Pancreas (tissue), 10 donors: ENCODE measurements around the gene CARD14. TPM values are rescaled to one million over a fixed set of nuclear protein-coding genes. Genes with fewer than 3 reads are reported as not detected.

Experiments used
- ATAC-seq, 4 donors: fragments of 200-7000 bp; cut with Tn5 transposase; one replicate each; pipeline versions ENCODE4 v1.8.0 to v1.9.1; 2020; ENCODE audit warnings: mild to moderate bottlenecking in 4 of 4, moderate library complexity in 4 of 4
- DNase-seq, 6 donors: peaks; one replicate each; pipeline ENCODE4 v3.0.0-alpha.2; 2020
- FAIRE-seq: peaks from 2 replicates; lab custom pipeline; 2012; peaks lifted over from hg19 to GRCh38; lab: Jason Lieb, UNC
- H3K27ac ChIP-seq, 4 donors: fragments of 200-600 bp; sonication (generic); 1 replicate in 3 of 4; 2 replicates in 1 of 4; pipeline versions ENCODE4 v1.5.0 to v1.8.0; 2020
- H3K27me3 ChIP-seq, 4 donors: fragments of 200-600 bp; one replicate each; pipeline ENCODE4 v1.8.0; 2021
- H3K36me3 ChIP-seq, 3 donors: fragments of 200-600 bp; sonication (generic) in 1 of 3; one replicate each; pipeline versions ENCODE4 v1.5.0 to v1.8.0; 2020 to 2021
- H3K4me1 ChIP-seq, 3 donors: fragments of 200-600 bp; one replicate each; pipeline ENCODE4 v1.8.0; 2021
- H3K4me3 ChIP-seq, 4 donors: fragments of 200-600 bp; sonication (generic) in 2 of 4; one replicate each; pipeline versions ENCODE4 v1.5.0 to v1.8.0; 2020 to 2021
- H3K9me3 ChIP-seq, 4 donors: fragments of 200-600 bp; one replicate each; pipeline ENCODE4 v1.8.0; 2021
- CTCF ChIP-seq, 4 donors: fragments of 200-600 bp; sonication (generic) in 3 of 4; IDR thresholded peaks; one replicate each; pipeline versions ENCODE4 v1.5.0 to v1.8.0; 2021; ENCODE audit warnings: antibody characterized with exemption in 4 of 4
- WGBS, 2 donors: extraction: QIAGEN DNeasy Blood & Tissue Kit; methylation state at CpG; one replicate each; pipeline ENCODE4 v1.1.7; 2013; 5-methylcytosine and 5-hydroxymethylcytosine counted together
- intact Hi-C, 3 donors: fragments of 100-400 bp; cut with DNase I; formaldehyde crosslinking; loops; one replicate each; pipeline versions ENCODE4 v1.11.1 to v1.14.2; 2022
- polyA plus RNA-seq, 2 donors: library from polyadenylated mRNA; stranded (reverse); fragments of 200-250 nt; gene quantifications; one replicate each; pipeline ENCODE4 v1.2.3, GENCODE V29; 2013
- total RNA-seq, 6 donors: library from RNA; stranded (reverse); fragmentation: NEBNext Ultra II Directional in 4 of 6; extraction: Animal tissue kit (Norgen Biotek cat#: 25700) in 4 of 6; gene quantifications; one replicate each; pipeline versions ENCODE4 v1.2.1 to v1.2.4, GENCODE V29; 2021 to 2023
- donor health status: healthy with polysubstance abuse.
- donor health status: DM: no; HTN: no; CAD: no; lungs with moderate emphysema.
- donor health status: DM: no; HTN: no; CAD: no.
- donor health status: control.
- donor health status: control.
- donor health status: Bipolar disorder and iron deficiency.
- donor health status: DM: yes; HTN: yes; CAD: no.
- donor health status: DM: no; HTN: no; CAD: no.
- donor health status: DM: no; HTN: no; CAD: no.
- donor health status: DM: yes; HTN: yes; CAD: no.

CARD14 gene
- total and polyA plus RNA-seq, 8 donors = 0.06 to 0.33 (median 0.28) TPM; not detected in 3

GRCh38 chr17:80202197-80202596, 32.4 kb downstream of the CARD14 start:
- TF ChIP-seq CTCF (IDR thresholded peaks at IDR 0.05) = no peak
- no peak overlapping the region for H3K4me3 ChIP-seq
- H3K27ac ChIP-seq = no peak overlapping the region
- no peaks in the 10 kb centered on the region for H3K4me1 ChIP-seq
- no peaks in the 10 kb centered on the region for H3K9me3 ChIP-seq
- WGBS, 2 donors = 78 to 84% methylated on average over 17 of the region's 17 CpGs
- DNase-seq (no peak), FAIRE-seq (no peak), ATAC-seq (no peak)
- intact Hi-C loops = no loop called here
- H3K36me3 ChIP-seq = no peaks in the 10 kb centered on the region
- H3K27me3 ChIP-seq = no peaks in the 10 kb centered on the region

- WGBS, 2 donors = 76 to 89% methylated on average over 10 to 11 of the region's 11 CpGs
- Histone ChIP-seq H3K9me3 (no peaks in the 10 kb centered on the region), H3K4me1 (no peaks in the 10 kb centered on the region), H3K36me3 (no peaks in the 10 kb centered on the region), H3K27me3 (no peaks in the 10 kb centered on the region), H3K4me3 (no peak overlapping the region), H3K27ac (no peak overlapping the region)
- no peak for ATAC-seq
- intact Hi-C loops = no loop called here
- no peak for TF ChIP-seq CTCF (IDR thresholded peaks at IDR 0.05)
- FAIRE-seq = no peak
- no peak for DNase-seq
Measured at GRCh38 chr17:80203471-80203963, 33.7 kb downstream of the CARD14 start.

GRCh38 chr17:80204626-80205468, 35.0 kb downstream of the CARD14 start:
- H3K27me3 ChIP-seq = no peaks in the 10 kb centered on the region
- H3K4me3 ChIP-seq = no peak overlapping the region
- peaks cover 0 to 7% (median 0%) of the 10 kb centered on the region in 3 donors for H3K36me3 ChIP-seq
- H3K27ac ChIP-seq = no peak overlapping the region
- intact Hi-C loops = no loop called here
- DNase-seq (no peak), ATAC-seq (no peak), FAIRE-seq (no peak)
- no peaks in the 10 kb centered on the region for H3K9me3 ChIP-seq
- 84 to 88% methylated on average over 18 to 19 of the region's 19 CpGs for WGBS, 2 donors
- no peak for TF ChIP-seq CTCF (IDR thresholded peaks at IDR 0.05)
- no peaks in the 10 kb centered on the region for H3K4me1 ChIP-seq

- H3K4me3 ChIP-seq = no peak overlapping the region
- H3K4me1 ChIP-seq = no peaks in the 10 kb centered on the region
- no peaks in the 10 kb centered on the region for H3K27me3 ChIP-seq
- H3K36me3 ChIP-seq = peaks cover 0 to 12% (median 0%) of the 10 kb centered on the region in 3 donors
- ATAC-seq = no peak
- TF ChIP-seq CTCF (IDR thresholded peaks at IDR 0.05) = no peak
- no peak for FAIRE-seq
- DNase-seq = no peak
- 89 to 92% methylated on average over 13 of the region's 13 CpGs for WGBS, 2 donors
- intact Hi-C loops = no loop called here
- no peak overlapping the region for H3K27ac ChIP-seq
- H3K9me3 ChIP-seq = no peaks in the 10 kb centered on the region
Measured at GRCh38 chr17:80205811-80206210, 36.0 kb downstream of the CARD14 start.

- H3K9me3 ChIP-seq = no peaks in the 10 kb centered on the region
- ATAC-seq = no peak
- no peaks in the 10 kb centered on the region for H3K4me1 ChIP-seq
- no peak overlapping the region for H3K27ac ChIP-seq
- FAIRE-seq = no peak
- H3K4me3 ChIP-seq = no peak overlapping the region
- H3K36me3 ChIP-seq = peaks cover 0 to 25% (median 10%) of the 10 kb centered on the region in 3 donors
- WGBS, 2 donors = 94 to 98% methylated on average over 16 of the region's 16 CpGs
- DNase-seq = no peak
- TF ChIP-seq CTCF (IDR thresholded peaks at IDR 0.05) = no peak
- intact Hi-C loops = no loop called here
- no peaks in the 10 kb centered on the region for H3K27me3 ChIP-seq
Measured at GRCh38 chr17:80208050-80208449, 38.2 kb downstream of the CARD14 start.
